ENCODE measurements around the gene RMC1.

RMC1 gene

GRCh38 chr18:23524213-23524707 lies 20.9 kb downstream of the RMC1 start:
- DNase-seq (ENCODE audit: low read depth), result no peak
- no peak overlapping the region for H3K4me3 ChIP-seq (ENCODE audit: low read length)
- no peak for TF ChIP-seq CTCF (IDR thresholded peaks at IDR 0.05; ENCODE audit: insufficient read depth, low read depth, low read length, missing control alignments)

GRCh38 chr18:23526501-23527063 lies 23.3 kb downstream of the RMC1 start:
- DNase-seq (ENCODE audit: low read depth), result no peak
- TF ChIP-seq CTCF (IDR thresholded peaks at IDR 0.05; ENCODE audit: insufficient read depth, low read depth, low read length, missing control alignments), result no peak
- H3K4me3 ChIP-seq (ENCODE audit: low read length), result no peak overlapping the region

- no peak overlapping the region for H3K4me3 ChIP-seq (ENCODE audit: low read length)
- DNase-seq (ENCODE audit: low read depth), result no peak
- TF ChIP-seq CTCF (IDR thresholded peaks at IDR 0.05; ENCODE audit: insufficient read depth, low read depth, low read length, missing control alignments), result no peak
Observed at GRCh38 chr18:23528580-23529472, 25.5 kb downstream of the RMC1 start.

- H3K4me3 ChIP-seq (ENCODE audit: low read length), result no peak overlapping the region
- peak; percentile 90 for DNase-seq (ENCODE audit: low read depth)
- TF ChIP-seq CTCF (IDR thresholded peaks at IDR 0.05; ENCODE audit: insufficient read depth, low read depth, low read length, missing control alignments), result no peak
Observed at GRCh38 chr18:23529604-23530003, 26.3 kb downstream of the RMC1 start.

GRCh38 chr18:23530195-23530594 lies 26.9 kb downstream of the RMC1 start:
- no peak overlapping the region for H3K4me3 ChIP-seq (ENCODE audit: low read length)
- no peak for DNase-seq (ENCODE audit: low read depth)
- TF ChIP-seq CTCF (IDR thresholded peaks at IDR 0.05; ENCODE audit: insufficient read depth, low read depth, low read length, missing control alignments), result no peak

- no peak for TF ChIP-seq CTCF (IDR thresholded peaks at IDR 0.05; ENCODE audit: insufficient read depth, low read depth, low read length, missing control alignments)
- no peak overlapping the region for H3K4me3 ChIP-seq (ENCODE audit: low read length)
- no peak for DNase-seq (ENCODE audit: low read depth)
Observed at GRCh38 chr18:23531912-23532311, 28.6 kb downstream of the RMC1 start.
